HG03095 (cell line): ENCODE results near the gene WFDC1.

Source experiments
- ATAC-seq: cut with Tn5 transposase; IDR thresholded peaks from one replicate; pipeline ENCODE4 v1.9.1; 2021; ENCODE audit warnings: moderate library complexity; ENCODE audit not compliant: unreplicated experiment

Gene WFDC1

DNA sequence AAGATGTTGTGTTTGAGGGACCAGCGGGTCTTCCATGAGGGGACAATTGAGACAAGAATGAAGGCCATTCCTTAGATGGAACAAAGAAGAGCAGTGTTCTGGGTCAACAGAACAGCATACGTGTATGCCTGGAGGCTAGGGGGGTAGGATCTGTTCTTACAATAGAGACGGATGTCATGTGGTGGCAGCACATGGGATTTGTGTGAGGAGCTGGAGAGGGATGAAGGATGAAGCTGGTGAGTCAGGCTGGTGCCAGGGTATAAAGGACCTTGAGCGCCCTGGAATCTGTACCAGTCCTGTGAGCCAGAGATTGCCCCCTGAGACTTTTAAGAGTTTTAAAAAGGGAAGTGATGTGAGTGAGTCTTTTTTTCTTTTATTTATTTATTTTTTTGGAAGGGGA, 22.8 kb upstream of the WFDC1 start:
- ATAC-seq = no peak

- ATAC-seq = no peak
These were observed 21.8 kb upstream of the WFDC1 start for GRCh38 chr16:84272740-84273320.

DNA sequence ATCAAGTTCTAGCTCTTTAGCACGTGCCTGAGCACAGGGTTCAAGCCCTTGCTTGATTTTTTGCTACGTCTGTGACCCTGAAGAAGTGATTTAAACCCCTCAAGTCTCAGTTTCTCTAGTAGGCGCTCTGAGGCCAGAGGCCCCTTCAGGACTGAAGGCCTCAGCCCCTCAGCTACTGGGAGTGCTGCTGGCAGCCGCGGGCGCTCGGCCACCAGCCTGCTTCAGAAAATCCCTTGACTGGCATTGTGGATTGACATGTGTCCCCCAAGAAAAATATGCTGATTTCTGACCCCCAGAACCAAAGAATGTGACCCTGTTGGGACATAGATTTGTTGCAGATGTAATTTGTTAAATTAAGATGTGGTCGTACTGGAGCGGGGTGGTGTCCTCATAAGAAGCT, 20.2 kb upstream of the WFDC1 start:
- no peak for ATAC-seq

DNA sequence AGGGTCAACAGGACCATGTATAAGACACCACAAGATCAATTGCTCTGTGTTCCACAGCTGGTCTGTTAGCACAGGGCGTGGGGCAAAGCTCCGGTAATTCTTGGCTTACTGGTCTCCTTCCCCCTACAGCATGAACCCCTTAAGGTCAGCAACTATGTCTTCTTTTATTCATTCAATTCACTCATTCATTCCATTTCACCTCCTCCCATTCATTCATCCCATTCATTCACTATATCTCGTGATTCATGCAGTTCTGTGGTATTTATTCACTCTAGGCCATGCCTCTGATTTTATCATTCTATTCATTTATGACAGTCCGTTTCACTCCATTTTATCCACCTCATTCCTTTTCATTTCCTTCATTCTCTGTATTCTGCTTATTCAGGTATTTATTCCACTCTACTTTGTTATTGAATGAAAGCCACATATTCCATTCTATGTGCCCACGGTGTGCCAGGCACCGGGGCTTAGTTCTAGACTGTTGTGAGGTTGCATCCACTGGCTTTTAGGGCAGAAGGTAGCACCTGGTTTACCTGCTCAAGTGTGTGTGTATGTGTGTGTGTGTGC, 19.0 kb upstream of the WFDC1 start:
- ATAC-seq = no peak

DNA sequence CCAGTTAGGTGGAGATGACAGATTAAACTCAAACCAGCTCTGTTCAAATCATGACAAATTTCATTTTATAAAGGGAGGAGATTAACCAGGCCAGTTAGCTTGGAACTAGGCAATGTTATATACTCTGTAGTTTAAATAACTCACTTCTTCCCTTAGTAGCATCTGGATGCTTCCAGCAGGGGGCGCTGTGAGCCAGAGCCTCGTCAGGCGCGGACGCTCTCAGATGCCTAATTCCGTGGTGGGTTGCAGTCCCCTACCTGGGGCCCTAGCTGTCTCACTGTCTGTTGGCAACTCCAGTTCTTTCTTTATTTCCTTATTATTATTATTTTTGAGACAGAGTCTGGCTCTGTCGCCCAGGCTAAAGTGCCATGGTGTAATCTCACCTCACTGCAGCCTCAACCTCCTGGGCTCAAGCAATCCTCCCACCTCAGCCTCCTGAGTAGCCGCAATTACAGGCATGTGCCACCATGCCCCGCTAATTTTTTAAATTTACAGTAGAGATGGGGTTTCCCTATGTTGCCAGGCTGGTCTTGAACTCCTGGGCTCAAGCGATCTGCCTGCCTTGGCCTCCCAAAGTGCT, 17.3 kb upstream of the WFDC1 start:
- ATAC-seq = no peak

- ATAC-seq = no peak
These were observed 16.3 kb upstream of the WFDC1 start for GRCh38 chr16:84278333-84278732.

DNA sequence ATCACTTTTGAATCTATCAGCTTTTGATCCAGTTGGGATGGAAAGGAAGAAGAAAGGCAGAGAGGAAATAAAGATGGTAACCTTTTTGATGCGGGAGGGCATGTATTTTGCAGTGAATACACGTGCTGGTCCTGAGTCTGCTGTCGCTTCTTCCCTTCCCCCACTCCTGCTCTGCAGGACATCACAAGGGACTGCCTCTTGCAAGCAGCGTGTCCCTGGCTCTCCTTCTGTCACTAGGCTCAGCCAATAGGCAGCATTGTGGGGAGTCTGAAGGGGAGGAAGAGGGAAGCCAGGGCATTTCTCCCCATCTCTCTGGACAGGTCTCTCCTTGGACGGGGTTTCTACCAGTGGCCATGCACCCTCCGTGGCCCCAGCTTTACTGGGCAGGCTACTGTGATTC, 15.7 kb upstream of the WFDC1 start:
- ATAC-seq = no peak

DNA sequence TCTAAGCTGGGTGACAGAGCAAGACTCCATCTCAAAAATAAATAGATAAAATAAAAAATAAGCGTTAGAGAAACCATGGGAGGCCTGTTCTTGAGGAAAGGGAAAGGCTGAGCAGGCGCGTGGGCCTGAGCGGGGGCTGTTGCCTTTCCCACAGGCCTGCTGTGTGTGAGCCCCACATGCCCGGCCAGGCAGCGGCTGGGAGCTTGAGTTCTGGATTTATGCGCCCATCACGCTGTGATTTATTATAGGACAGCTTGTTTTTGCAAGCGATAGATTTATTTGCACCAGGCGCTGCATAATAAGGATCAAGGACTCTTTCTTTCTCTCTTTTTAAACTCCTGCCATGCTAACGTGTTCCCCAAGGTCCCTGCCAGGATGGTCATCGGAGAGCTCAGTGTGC, 14.8 kb upstream of the WFDC1 start:
- ATAC-seq = no peak

- no peak for ATAC-seq
These were observed 13.6 kb upstream of the WFDC1 start for GRCh38 chr16:84281074-84281473.

GRCh38 chr16:84282533-84282932, 12.1 kb upstream of the WFDC1 start:
- no peak for ATAC-seq

DNA sequence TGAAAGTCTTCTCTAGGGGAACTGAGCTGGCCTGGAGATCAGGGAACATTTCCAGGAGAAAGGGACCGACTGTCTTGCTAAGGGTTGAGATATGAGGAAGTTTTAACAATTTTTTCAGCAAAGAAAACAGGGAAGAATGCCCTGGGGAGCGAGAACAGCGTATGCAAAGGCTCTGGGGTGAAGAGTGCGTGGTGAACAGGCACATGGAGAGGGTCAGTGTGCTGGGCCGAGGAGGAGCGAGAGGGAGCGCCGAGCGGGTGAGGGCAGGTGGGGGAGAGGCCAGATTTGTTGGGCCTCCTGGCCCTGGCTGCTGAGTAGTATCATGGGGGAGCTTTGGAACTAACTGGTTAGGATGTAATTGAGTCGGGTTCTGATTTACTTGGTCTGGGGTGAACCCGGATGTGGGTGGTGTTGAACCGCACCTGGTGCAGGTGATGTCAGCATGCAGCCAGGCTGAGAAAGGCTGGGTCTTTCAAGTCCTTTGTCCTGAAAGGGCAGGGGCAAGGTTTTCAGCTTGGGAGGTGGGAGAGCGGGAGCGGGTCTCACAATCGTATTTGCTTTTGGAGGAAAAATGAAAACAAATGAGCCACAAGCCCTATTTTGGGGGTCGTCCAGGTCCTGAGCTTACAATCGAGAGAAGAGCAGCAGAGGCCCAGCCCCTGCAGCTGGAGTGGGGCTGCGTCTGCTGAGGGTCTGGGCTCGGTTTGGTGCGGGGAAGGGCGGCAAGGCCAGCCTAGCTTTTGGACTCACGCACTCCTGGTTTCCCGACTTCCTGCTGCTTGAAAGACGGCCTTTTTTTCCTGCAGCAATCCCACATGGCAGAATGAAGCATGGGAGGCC, 11.1 kb upstream of the WFDC1 start:
- no peak for ATAC-seq

- ATAC-seq = no peak
These were observed 10.4 kb upstream of the WFDC1 start for GRCh38 chr16:84284154-84284722.

DNA sequence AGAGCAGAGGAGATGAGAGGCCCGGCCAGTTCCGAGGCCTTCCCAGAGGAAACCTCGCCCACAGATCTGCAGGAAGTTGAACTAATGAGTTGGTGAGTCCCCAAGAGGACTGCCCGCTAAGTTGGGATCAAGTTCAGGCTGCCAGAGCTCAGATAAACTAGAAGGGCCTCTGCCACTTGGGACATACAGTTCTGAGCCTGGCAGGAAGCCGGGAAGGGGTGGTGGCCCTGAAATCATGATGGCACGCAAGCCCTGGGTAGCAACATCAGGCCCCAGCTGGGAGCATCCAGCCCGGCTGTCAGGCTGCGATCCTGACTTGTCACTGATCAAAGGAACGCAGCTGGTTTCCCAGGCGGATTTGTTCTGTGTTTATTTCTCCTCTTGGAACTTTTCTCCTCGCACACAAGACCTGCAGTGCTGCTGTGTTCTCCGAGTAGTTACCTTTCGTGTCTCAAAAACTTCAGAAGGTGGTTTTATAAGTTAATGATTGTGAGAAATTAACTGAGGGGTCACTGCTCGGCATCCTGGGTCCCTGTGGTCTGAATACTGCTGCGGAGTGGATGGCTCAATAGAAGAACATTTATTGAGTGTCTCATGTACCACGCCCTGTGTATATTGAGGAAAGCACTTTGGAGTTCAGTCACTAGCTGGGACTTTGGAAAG, 8.0 kb upstream of the WFDC1 start:
- ATAC-seq = no peak

DNA sequence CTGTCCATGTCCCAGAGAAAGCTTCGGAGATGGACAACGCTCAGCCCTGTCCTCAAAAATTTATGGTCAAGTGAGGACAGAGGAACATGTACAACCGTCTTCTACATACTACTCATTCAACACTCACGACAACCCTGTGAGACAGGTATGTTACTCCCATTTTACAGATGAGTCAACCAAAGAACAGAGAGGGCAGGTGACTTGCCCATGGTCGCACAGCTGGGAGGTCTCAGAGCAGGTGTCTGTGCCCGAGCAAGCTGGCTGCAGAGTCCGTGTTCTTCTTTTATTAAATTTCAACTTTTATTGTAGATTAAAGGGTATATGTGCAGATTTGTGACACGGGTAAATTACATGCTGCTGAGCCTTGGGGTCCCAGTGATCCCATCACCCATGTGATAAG, 5.8 kb upstream of the WFDC1 start:
- ATAC-seq = no peak

- no peak for ATAC-seq
These were observed 3.5 kb upstream of the WFDC1 start for GRCh38 chr16:84291226-84291625.

GRCh38 chr16:84292011-84292410, 2.7 kb upstream of the WFDC1 start:
- ATAC-seq = no peak

DNA sequence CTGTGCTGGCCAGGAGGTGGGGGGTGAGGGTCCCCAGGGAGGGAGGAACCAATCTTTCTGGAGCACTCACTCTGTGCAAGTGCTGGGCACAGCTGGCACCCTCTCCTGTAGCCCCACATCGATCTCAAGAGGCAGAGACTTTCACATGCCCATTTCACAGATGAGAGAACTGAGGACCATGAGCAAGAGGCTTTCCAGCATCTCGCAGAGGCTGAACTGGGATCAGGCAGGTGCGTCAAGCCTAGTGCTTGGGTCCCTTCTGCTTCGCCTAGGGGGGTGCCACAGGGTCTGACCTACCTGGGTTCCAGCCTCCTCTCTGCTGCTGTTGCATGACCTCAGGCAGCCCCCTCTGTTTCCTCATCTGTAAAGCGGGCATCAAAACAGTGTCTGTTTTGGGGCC, 1.3 kb upstream of the WFDC1 start:
- no peak for ATAC-seq

GRCh38 chr16:84294117-84294516, 561 bp upstream of the WFDC1 start:
- ATAC-seq = no peak

- no peak for ATAC-seq
These were observed 654 bp downstream of the WFDC1 start for GRCh38 chr16:84295203-84295860.

DNA sequence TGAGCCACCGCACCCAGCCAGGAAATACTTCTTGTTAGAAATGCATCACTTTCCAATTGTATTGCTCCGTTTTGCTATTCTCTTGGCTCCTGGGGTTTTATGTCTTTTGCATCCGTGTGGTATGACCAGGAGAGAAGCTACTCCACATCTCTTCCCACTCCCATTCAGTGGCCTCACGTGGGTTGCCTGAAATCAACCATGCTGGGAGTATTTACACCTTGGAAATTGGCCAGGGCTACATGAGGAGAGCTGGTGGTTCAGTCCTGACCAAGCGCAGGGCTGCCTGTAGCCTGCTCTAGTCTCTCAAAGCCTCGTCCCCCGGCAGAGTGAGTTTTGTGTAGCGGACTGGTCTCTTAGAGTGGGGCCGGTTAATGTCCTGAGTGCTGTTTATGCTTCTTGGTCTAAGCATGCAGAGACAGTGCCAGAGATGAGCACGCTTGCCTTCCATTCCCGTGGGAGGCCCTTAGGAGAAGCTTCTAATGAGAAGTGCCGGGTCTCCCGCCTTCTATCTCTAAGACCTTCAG, 3.8 kb downstream of the WFDC1 start:
- ATAC-seq = no peak
